K562 (cell line): ENCODE measurements around the gene EXD2. TPM values are rescaled to one million over a fixed set of nuclear protein-coding genes. Genes with fewer than 3 reads are reported as not detected.
A peak's percentile ranks its signal among the peaks of the same experiment; 100 is the strongest.

Experiments used
- BCOR ChIP-seq: fragments of 450-650 bp; IDR thresholded peaks from 2 replicates; pipeline ENCODE4 v1.6.1; 2016
- CREB1 ChIP-seq, 2 experiments: sonication (generic) in 1 of 2; formaldehyde crosslinking in 1 of 2; IDR thresholded peaks; 2 replicates each; pipeline versions ENCODE4 v1.6.1 to v1.8.0; 2012 to 2022; ENCODE audit warnings: inconsistent platforms in 1 of 2, mild to moderate bottlenecking in 1 of 2, missing genetic modification reagents in 1 of 2, moderate library complexity in 1 of 2
- CREBBP ChIP-seq: IDR thresholded peaks from one replicate; pipeline ENCODE4 v1.6.1; 2012; ENCODE audit warnings: low read depth, mild to moderate bottlenecking, control low read depth, inconsistent platforms, low read length
- FOXA1 ChIP-seq: fragments of 450-650 bp; IDR thresholded peaks from 2 replicates; pipeline ENCODE4 v1.6.1; 2016; ENCODE audit warnings: mild to moderate bottlenecking, borderline replicate concordance
- MTA2 ChIP-seq: fragments of 450-650 bp; IDR thresholded peaks from 2 replicates; pipeline ENCODE4 v1.6.1; 2016; ENCODE audit warnings: low read depth
- RBFOX2 ChIP-seq: fragments of 200-400 bp; formaldehyde crosslinking; IDR thresholded peaks from 2 replicates; pipeline ENCODE4 v1.6.1; 2017; ENCODE audit warnings: low read depth, mild to moderate bottlenecking, low read length, moderate library complexity
- SMARCA4 ChIP-seq: fragments of 450-650 bp; IDR thresholded peaks from 2 replicates; pipeline ENCODE4 v1.6.1; 2016
- SREBF2 ChIP-seq: sonication (generic); formaldehyde crosslinking; IDR thresholded peaks from 2 replicates; pipeline ENCODE4 v1.4.0; 2020; ENCODE audit warnings: mild to moderate bottlenecking, missing genetic modification reagents
- ZC3H8 ChIP-seq: fragments of 450-650 bp; IDR thresholded peaks from 2 replicates; pipeline ENCODE4 v1.6.1; 2017
- ZNF354B ChIP-seq: fragments of 250-450 bp; sonication (Bioruptor Pico); IDR thresholded peaks from 2 replicates; pipeline ENCODE4 v1.4.0; 2020
- ZNF668 ChIP-seq: fragments of 250-450 bp; sonication (Bioruptor Pico); IDR thresholded peaks from 2 replicates; pipeline ENCODE4 v1.8.0; 2022; ENCODE audit warnings: mild to moderate bottlenecking, inconsistent platforms
- ZNF780A ChIP-seq: fragments of 250-450 bp; sonication (Bioruptor Pico); IDR thresholded peaks from 2 replicates; pipeline ENCODE4 v1.5.0; 2021; ENCODE audit warnings: mild to moderate bottlenecking
- polyA plus RNA-seq, 8 experiments: library from polyadenylated mRNA; depleted of rRNA in 4 of 8; stranded (reverse) in 5 of 8; unstranded in 3 of 8; fragments of >200 nt; fragmentation: Nextera tagmentation in 2 of 8; fragmentation: Illumina TruSeq in 1 of 8; extraction: Ambion mirVana in 2 of 8; extraction: Trizol in 1 of 8; gene quantifications; 2 replicates each; pipeline versions ENCODE4 v1.2.1 to v1.2.3, GENCODE V29; 2011 to 2014; ENCODE audit warnings: inconsistent platforms in 1 of 8, missing spikeins in 1 of 8
- total RNA-seq, 7 experiments: library from RNA; depleted of rRNA in 6 of 7; stranded (reverse); fragments of >200 nt in 6 of 7; fragmentation: Illumina TruSeq in 2 of 7; extraction: Trizol in 2 of 7; gene quantifications; 2 replicates each; pipeline versions ENCODE4 v1.2.1 to v1.2.3, GENCODE V29; 2011 to 2021; ENCODE audit warnings: low replicate concordance in 1 of 7
- TF ChIP-seq, protein P1 (sequence below), 2 experiments: fragments of 450-650 bp in 1 of 2; sonication (generic) in 1 of 2; formaldehyde crosslinking in 1 of 2; IDR thresholded peaks; 2 replicates each; pipeline versions ENCODE4 v1.7.1 to v1.9.0; 2016 to 2022; ENCODE audit warnings: inconsistent platforms in 1 of 2, mild to moderate bottlenecking in 1 of 2, missing genetic modification reagents in 1 of 2
- TF ChIP-seq, protein P2 (sequence below): fragments of 450-650 bp; IDR thresholded peaks from 2 replicates; pipeline ENCODE4 v1.6.1; 2017; ENCODE audit warnings: mild to moderate bottlenecking, moderate library complexity

EXD2 gene
- total and polyA plus RNA-seq, 9 of the 15 experiments (the other 6 are each of a cell fraction or from before 2014, with no cell fraction given) = 1.6 to 7.5 (median 3.7) TPM

DNA sequence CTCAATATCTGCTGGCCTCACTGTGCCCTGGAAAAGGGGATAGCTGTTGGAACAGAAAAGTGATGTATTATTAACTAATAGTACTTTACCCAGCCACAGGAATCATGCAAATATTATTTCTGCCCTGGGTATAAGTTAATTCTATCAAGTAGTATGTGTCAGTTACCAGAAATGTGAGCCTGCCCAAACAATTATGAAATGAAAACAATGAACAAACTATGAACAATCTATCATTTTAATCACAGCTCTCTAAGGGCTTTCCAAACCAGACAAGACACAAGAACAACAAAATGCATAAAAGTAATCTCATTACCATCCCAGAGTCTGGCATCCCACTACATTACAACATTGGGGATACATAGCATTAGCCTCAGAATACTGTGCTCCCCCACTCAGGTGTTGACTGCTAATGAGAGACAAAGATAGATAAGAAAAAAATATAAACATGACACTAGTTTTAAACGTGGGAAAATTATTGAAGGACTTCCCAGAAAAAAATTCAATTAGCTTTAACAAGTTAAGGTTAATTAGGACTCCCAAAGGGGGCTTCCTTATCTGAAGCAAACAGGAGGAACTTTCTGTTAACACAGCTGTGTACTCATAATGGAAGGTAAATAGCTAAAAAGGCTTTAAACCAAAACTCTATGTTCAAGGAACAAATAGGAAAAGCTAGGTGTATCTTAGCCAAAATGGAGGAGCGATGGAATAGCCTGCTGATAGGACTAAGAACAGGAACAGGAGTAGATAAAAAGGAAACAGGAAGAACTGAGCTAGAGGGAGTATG is 41.6 kb upstream of the EXD2 start (continued):
- TF ChIP-seq, protein P1, sequence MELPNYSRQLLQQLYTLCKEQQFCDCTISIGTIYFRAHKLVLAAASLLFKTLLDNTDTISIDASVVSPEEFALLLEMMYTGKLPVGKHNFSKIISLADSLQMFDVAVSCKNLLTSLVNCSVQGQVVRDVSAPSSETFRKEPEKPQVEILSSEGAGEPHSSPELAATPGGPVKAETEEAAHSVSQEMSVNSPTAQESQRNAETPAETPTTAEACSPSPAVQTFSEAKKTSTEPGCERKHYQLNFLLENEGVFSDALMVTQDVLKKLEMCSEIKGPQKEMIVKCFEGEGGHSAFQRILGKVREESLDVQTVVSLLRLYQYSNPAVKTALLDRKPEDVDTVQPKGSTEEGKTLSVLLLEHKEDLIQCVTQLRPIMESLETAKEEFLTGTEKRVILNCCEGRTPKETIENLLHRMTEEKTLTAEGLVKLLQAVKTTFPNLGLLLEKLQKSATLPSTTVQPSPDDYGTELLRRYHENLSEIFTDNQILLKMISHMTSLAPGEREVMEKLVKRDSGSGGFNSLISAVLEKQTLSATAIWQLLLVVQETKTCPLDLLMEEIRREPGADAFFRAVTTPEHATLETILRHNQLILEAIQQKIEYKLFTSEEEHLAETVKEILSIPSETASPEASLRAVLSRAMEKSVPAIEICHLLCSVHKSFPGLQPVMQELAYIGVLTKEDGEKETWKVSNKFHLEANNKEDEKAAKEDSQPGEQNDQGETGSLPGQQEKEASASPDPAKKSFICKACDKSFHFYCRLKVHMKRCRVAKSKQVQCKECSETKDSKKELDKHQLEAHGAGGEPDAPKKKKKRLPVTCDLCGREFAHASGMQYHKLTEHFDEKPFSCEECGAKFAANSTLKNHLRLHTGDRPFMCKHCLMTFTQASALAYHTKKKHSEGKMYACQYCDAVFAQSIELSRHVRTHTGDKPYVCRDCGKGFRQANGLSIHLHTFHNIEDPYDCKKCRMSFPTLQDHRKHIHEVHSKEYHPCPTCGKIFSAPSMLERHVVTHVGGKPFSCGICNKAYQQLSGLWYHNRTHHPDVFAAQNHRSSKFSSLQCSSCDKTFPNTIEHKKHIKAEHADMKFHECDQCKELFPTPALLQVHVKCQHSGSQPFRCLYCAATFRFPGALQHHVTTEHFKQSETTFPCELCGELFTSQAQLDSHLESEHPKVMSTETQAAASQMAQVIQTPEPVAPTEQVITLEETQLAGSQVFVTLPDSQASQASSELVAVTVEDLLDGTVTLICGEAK (IDR thresholded peaks at IDR 0.05) = peak; percentile 48; the same call in 1 of the 2 replicates
- TF ChIP-seq, protein P1 (CRISPR knock-in tag; IDR thresholded peaks at IDR 0.05) = no peak
- no peak for TF ChIP-seq SREBF2
- TF ChIP-seq MTA2 = peak; percentile 43; the same call in 1 of the 2 replicates
- TF ChIP-seq ZC3H8 = no peak
- TF ChIP-seq RBFOX2 = no peak
- no peak for TF ChIP-seq ZNF780A (CRISPR knock-in tag)
- TF ChIP-seq CREBBP = no peak
- TF ChIP-seq, protein P2, sequence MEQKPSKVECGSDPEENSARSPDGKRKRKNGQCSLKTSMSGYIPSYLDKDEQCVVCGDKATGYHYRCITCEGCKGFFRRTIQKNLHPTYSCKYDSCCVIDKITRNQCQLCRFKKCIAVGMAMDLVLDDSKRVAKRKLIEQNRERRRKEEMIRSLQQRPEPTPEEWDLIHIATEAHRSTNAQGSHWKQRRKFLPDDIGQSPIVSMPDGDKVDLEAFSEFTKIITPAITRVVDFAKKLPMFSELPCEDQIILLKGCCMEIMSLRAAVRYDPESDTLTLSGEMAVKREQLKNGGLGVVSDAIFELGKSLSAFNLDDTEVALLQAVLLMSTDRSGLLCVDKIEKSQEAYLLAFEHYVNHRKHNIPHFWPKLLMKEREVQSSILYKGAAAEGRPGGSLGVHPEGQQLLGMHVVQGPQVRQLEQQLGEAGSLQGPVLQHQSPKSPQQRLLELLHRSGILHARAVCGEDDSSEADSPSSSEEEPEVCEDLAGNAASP = no peak
- peak; percentile 44; the same call in 1 of the 2 replicates for TF ChIP-seq SMARCA4
- TF ChIP-seq CREB1 (IDR thresholded peaks at IDR 0.05) = no peak
- no peak for TF ChIP-seq CREB1 (CRISPR knock-in tag; IDR thresholded peaks at IDR 0.05)
- no peak for TF ChIP-seq BCOR
- no peak for TF ChIP-seq ZNF354B
- no peak for TF ChIP-seq ZNF668 (CRISPR knock-in tag)
- peak; percentile 78 for TF ChIP-seq FOXA1
